ENCODE data around the gene CALN1. TPM values are rescaled to one million over a fixed set of nuclear protein-coding genes. Genes with fewer than 3 reads are reported as not detected.

CALN1 gene
- polyA plus RNA-seq, 1 donor from 2014 or later = 7.8 TPM

GRCh38 chr7:72317341-72317740 is 94.8 kb downstream of the CALN1 start:
- Histone ChIP-seq H4K20me1 (ENCODE audit: insufficient read depth) (no peaks in the 10 kb centered on the region), H2AFZ (ENCODE audit: low read depth, low read length) (no peak overlapping the region), H3K79me2 (replicated peaks; ENCODE audit: insufficient read depth, low read length) (no peaks in the 10 kb centered on the region), H3K36me3 (ENCODE audit: insufficient read depth, low read length) (no peaks in the 10 kb centered on the region), H3K9me3 (ENCODE audit: low read length) (no peaks in the 10 kb centered on the region), H3F3A (ENCODE audit: insufficient read depth, low read length, poor library complexity, severe bottlenecking) (no peaks in the 10 kb centered on the region), H3K9me2 (ENCODE audit: insufficient read depth, low read length) (no peaks in the 10 kb centered on the region), H3K4me2 (ENCODE audit: low read length) (no peak overlapping the region), H3K27ac (ENCODE audit: low read length) (no peak overlapping the region), H3K9ac (ENCODE audit: low read length) (no peak overlapping the region), H3K4me3 (ENCODE audit: low read length) (no peak overlapping the region), H3K27me3 (ENCODE audit: insufficient read depth, low read depth, low read length) (no peaks in the 10 kb centered on the region)
- no peak for TF ChIP-seq TAF1 (IDR thresholded peaks at IDR 0.05; ENCODE audit: low read depth)
- TF ChIP-seq RAD21 (conservative IDR thresholded peaks at IDR 0.05) = no peak
- TF ChIP-seq MXI1 (conservative IDR thresholded peaks at IDR 0.05; ENCODE audit: poor library complexity, severe bottlenecking) = no peak
- no peak for TF ChIP-seq SMC3 (conservative IDR thresholded peaks at IDR 0.05; ENCODE audit: poor library complexity)
- TF ChIP-seq POLR2AphosphoS5 (IDR thresholded peaks at IDR 0.05) = no peak
- no peak for TF ChIP-seq CTCF (IDR thresholded peaks at IDR 0.05; ENCODE audit: poor library complexity, severe bottlenecking)
- no peak for TF ChIP-seq EP300 (conservative IDR thresholded peaks at IDR 0.05; ENCODE audit: poor library complexity, severe bottlenecking)
- TF ChIP-seq REST (IDR thresholded peaks at IDR 0.05; ENCODE audit: borderline replicate concordance) = no peak
- TF ChIP-seq EZH2 (IDR thresholded peaks at IDR 0.05; ENCODE audit: borderline replicate concordance, insufficient read depth, low read length, poor library complexity, severe bottlenecking) = no peak

GRCh38 chr7:72316148-72316547 is 96.0 kb downstream of the CALN1 start:
- no peaks in the 10 kb centered on the region for H3K9me3 ChIP-seq (ENCODE audit: low read length)
- H2AFZ ChIP-seq (ENCODE audit: low read depth, low read length) = no peak overlapping the region
- H3K27ac ChIP-seq (ENCODE audit: low read length) = no peak overlapping the region
- H3F3A ChIP-seq (ENCODE audit: insufficient read depth, low read length, poor library complexity, severe bottlenecking) = no peaks in the 10 kb centered on the region
- H3K9ac ChIP-seq (ENCODE audit: low read length) = no peak overlapping the region
- no peaks in the 10 kb centered on the region for H4K20me1 ChIP-seq (ENCODE audit: insufficient read depth)
- no peak for TF ChIP-seq REST (IDR thresholded peaks at IDR 0.05; ENCODE audit: borderline replicate concordance)
- TF ChIP-seq RAD21 (conservative IDR thresholded peaks at IDR 0.05) = no peak
- no peak for TF ChIP-seq POLR2AphosphoS5 (IDR thresholded peaks at IDR 0.05)
- no peak for TF ChIP-seq EZH2 (IDR thresholded peaks at IDR 0.05; ENCODE audit: borderline replicate concordance, insufficient read depth, low read length, poor library complexity, severe bottlenecking)
- no peak overlapping the region for H3K4me3 ChIP-seq (ENCODE audit: low read length)
- no peaks in the 10 kb centered on the region for H3K79me2 ChIP-seq (replicated peaks; ENCODE audit: insufficient read depth, low read length)
- no peaks in the 10 kb centered on the region for H3K36me3 ChIP-seq (ENCODE audit: insufficient read depth, low read length)
- no peak overlapping the region for H3K4me2 ChIP-seq (ENCODE audit: low read length)
- H3K9me2 ChIP-seq (ENCODE audit: insufficient read depth, low read length) = no peaks in the 10 kb centered on the region
- H3K27me3 ChIP-seq (ENCODE audit: insufficient read depth, low read depth, low read length) = no peaks in the 10 kb centered on the region

All from neural cell (in vitro differentiated cells).